Measurements from ENCODE around the gene BCAS1.

BCAS1 gene

DNA sequence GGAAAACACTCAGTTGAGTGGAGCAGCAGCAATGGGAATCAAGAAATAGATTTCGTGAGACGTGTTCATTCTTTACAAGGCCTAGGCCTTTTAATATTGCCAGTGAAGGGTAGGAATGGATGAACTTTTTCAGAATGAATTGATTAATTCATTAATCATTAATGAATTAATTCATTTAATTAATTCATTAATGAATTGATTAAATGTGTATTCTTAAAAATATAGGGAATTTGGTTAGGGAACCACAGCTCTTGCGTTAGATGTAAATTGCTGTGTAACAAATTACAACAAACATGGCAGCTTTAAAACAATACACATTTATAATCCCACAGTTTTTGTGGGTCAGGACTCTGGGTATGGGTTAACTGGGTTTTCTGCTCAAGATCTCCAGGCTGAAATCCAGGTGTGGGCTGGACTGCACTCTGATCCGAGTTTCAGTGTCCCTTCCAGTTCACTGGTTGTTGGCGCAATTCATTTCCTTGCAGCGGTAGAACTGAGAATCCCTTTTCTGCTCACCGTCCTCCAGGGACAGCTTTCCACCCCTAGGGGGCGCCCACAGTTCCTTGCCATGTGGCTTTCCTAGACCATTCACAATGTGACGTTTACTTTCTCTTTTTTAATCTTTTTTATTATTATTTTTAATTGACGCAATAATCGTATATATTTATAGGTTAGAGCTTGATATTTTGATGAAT, 32.8 kb upstream of the BCAS1 start:
- peak in 1 of 2 experiments; percentile 58 for DNase-seq

DNA sequence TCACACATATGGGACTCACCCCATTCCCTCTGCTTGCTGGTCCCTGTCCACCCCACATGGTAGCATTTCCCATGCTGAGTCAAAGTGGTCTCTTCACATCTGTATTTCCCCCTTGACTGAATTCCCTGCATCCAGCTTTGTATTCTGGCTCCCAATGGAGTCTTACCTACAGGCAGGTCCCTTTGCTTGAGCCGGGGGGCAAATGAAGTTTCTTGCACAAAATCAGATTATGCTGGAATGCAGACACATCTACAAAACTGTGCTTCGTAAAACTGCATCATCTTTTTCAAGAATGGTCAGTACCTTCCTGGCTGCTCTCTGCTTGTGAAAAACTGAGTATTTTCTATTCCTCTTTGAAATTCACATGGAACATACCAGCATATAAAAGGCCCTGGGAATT, 32.1 kb upstream of the BCAS1 start:
- no peak for DNase-seq

DNA sequence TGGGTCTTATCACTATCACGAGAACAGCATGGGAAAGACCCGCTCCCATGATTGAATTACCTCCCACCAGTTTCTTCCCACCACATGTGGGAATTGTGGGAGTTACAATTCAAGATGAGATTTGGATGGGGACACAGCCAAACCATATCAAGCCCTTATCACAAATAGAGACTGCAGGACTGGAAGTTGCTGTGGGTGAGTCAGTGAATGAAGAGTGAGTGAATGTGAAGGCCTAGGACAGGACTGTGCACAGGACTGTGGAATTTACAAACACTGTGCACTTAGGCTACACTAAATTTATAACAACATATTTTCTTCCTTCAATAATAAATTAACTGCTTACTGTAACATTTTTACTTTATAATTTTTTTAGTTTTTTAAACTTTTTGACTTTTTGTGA, 30.2 kb upstream of the BCAS1 start:
- no peak for DNase-seq

DNA sequence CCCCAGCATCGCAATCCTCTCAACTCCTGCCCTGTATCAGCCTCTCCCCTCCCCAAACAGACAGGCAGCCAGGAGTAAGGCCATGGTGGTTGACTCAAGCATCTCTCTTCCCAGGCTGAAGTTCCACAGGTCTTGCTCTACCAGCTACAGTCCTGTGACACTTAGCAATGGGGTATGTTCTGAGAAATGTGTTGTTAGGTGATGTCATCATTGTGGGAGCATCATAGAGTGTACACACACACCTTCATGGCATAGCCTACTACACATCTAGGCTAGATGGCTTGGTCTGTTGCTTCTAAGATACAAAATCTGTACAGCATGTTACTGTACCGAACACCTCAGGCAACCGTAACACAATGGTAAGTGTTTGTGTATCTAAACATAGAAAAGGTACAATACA, 29.5 kb upstream of the BCAS1 start:
- no peak for DNase-seq

DNA sequence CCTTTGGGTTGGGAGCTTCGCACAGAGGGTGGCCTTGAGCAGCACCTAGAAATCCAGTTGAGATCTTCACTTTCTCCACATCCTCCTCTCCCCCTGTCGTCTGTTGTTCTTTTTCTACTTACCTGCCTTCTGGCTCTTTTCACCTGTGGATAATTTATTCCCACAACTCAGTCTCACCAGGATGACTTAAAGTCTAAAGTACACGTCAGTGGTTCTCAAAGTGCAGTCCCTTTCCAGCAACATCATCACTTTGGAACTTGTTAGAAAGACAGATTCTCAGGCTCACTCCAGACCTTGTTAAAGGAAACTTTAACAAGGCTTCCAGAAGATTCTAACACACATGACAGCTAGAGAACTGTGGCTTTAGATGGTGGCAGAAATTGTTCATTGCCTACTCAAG, 27.7 kb upstream of the BCAS1 start:
- DNase-seq: no peak

DNA sequence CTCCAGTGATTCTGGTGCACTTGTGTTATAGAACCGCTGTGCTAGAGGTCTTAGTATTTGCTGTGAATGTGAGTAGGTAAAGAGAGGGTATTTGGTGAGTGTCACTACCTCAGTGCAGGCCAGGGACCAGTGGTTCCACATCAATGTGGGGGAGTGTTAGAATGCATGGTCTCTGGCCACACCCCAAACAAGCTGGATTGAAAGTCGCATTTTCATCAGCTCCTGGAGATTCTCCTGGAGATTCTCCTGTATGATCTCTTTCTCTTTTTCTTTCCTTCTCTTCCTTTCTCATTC, 26.8 kb upstream of the BCAS1 start:
- no peak for DNase-seq

DNA sequence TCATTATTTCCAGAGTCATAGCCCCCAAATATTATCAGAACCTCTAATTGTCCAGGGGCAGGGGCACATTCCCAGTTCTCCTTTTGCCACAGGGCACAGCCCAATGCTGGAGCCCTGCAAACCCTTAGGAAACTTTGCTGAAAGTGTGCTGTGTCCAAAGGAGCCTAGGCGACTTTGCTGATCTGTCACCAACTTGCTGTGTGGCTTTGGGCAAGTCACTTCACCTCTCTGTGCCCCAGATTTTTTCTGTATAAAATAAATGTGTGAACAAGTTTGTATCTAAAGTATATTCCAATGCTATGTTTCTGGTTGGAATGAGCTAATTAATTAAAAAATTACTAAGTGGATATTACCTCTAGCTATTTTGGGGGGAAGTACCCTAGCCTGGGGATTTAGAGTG, 25.4 kb upstream of the BCAS1 start:
- DNase-seq: no peak

DNA sequence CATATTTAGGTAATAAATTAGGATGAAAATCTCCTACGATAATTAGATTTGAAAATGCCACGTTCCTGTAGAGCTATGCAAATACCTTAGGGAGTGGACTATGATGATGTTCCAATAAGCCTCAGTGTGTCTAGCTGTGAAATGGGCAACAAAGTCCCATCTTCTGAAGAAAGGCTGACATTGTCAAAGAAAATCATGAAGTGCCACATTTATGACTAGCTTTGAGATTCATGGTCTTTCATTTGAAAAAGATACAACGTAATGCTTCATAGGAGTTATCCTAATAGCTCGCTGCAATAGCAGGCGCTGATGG, 23.8 kb upstream of the BCAS1 start:
- no peak for DNase-seq

DNA sequence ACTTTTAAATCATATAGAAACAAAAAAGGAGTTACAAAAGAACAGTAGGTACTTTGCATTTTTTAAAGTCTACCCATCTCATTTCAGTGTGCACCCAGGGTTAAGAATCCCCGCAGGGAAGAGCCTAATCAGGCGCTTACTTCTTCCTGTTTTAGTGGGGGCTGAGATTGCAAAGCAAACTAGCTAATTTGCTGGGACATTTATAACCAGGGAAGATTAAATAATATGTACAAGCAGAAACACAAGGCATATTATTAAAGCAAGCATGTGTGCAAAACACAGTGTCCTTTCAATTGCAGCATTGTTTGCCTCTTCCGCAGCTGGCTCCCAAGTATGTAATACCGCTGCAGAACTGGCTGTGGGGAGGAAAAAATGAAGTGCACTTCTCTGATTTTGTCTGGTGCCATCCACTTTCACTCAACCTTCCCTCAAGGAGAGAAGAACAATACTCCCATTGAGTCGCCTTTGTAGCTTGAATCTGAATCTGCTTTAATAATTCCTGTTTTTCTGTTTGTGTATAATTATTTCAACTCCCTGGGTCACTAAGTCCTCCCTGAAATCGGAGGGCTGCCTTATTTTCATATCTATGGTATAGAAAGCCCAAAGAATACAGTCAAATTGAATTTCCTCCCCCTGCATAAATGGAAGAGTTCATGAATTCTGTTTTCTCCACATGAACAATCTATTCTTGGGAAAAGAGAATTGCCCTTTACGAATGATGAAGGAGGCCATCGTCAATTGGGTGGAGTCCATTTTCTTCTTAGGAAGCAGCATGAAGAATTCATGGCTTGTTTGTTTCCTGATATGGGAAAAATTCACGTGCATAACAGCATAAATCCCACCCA, 23.3 kb upstream of the BCAS1 start:
- no peak for DNase-seq

DNA sequence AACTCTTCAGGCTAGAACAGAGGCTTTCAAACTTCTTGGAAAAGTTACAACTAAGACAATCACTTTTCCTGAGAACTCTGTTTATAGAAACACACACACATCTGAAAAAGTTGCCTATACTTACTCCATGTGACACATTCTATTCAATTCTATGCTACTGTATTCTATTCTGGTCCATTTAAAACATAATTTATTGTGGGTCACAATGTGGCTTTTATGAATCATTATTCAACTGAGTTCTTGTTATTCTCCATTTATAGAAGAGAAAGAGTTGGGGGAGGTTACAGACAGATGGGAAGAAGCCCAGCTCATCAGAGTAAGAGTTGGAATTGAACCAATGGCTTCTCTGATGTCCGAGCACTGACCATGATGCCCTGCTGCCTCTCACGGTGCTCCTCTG, 21.6 kb upstream of the BCAS1 start:
- no peak for DNase-seq

DNA sequence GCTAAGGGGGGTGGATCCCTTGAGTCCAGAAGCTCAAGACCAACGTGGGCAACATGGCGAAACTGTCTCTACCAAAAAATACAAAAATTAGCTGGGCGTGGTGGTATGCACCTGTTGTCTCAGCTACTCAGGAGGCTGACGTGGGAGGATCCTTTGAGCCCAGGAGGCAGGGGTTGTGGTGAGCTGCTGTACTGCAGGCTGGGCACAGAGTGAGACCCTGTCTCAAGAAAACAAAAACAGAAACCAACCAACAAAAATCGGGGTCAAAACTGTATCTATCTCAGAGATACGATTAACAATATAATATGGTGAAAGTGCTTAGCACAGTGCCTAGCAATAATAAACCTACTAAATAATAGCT, 20.7 kb upstream of the BCAS1 start:
- no peak for DNase-seq

DNA sequence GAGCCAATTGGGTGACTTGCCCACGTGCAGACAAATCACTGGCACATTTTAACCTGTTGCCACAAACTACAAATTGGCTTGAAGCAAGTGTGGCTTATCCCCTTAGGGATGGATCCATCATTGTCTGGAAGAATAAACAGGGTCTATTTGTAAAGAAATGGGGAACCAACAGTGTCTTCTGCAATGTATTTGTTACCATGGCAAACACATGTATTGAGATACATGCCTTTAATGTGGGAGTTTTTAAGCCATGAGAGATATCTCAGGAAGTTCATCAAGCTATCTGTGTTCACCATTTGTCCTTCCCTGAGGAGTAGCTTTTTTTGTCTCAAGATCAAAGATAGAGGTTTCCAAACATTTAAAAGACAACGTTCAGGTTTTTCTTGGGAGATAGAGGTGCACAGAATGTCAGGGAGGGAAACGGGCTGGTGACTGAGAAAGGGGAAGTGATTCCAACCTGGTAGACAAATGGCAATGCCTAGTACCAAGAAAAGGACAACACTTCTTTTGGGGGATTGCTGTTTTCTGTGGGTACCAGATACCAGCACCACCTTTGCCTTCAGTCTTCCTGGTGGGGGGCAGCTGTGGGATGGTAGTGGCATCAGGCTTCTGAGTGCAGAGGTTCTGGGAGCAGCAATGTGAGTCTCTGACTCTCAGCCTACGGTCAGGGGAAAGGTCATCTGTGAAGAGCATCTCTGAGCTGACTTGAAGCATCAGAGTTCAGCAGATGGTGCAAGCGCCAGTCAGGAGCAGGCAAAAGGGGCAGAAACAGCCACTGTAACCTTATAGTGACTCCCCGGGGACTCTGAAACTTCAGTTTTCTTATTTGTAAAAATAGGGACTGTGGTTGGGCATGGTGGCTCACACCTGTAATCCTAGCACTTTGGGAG, 20.1 kb upstream of the BCAS1 start:
- no peak for DNase-seq

DNA sequence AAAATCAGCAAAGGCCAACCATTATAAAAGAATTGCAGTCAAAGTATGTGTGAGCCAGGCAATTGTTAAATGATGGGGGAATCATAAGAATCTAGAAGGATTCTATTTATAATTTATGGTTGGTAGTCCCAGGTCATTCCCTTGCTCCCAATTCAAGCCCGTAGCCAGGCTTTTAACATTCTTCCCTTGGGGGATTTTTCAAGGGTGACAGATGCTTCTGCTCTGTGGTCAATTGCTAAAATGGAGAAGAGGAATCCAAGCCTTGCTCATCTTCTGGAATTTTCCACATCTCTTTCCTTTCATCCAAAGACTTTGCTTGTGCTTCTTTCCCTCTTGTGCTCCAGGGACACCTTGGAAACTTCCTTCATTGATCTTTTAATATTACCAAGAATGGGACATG, 18.0 kb upstream of the BCAS1 start:
- DNase-seq: no peak

DNA sequence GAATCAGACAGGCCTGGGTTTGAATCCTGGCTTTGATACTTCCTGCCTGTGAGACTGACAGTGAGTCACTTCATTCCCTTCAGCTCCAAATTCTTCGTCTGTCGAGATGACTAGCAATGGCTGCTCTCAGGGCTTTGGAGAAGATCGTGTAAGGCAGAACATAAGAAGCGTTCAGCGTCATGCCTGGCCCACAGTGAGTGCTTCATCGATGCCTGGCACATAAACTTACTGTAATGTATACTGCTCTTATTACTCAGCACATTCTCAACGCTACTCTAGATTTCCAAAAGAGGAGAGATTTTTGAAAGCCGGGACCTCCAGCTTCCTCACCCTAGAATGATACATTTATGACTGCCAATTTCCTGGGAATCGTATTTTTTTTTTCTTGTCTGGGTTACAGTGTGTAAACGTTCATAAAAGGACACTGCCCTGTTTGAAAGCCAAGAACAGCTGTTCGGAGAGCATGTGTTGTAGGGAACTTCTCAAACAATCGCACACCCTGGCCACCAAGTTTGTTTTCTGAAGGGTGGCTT, 16.2 kb upstream of the BCAS1 start:
- DNase-seq: no peak

DNA sequence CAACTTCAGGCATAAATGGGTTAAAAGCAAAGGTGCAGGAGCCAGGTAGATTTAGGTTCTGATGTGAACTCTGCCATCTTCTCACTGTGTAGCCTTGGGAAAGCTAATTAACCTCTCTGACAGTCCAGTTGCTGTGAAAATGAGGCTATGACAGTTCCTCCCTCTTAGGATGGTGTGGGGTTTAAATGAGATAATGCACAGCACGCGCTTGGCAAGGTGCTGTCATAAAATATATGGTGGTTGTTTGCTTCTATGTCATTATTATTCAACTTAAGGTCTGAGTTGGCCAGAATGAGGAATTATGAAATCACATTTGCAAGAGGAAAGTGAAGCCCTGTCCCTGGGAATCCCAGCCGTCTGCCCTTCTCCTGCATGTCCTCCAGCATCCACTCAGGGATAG, 15.5 kb upstream of the BCAS1 start:
- no peak for DNase-seq

DNA sequence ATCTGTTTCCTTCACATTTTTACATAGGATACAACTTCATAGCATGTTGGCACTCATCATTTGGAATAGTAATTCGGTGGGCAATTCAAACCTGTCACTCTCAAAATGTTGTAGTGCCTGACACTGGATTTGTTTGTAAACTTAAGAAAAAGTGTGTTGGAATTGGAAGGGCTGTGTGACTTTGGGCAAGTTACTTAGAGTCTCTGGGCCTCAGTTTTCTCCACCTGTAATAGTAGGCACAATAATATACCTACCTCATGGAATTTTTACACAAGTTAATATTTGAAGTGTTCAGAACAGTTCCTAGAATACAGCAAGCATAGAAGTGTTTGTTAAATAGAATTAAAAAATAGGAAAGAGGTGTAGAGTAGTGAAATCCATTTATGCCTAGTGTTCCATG, 15.0 kb upstream of the BCAS1 start:
- DNase-seq: no peak

DNA sequence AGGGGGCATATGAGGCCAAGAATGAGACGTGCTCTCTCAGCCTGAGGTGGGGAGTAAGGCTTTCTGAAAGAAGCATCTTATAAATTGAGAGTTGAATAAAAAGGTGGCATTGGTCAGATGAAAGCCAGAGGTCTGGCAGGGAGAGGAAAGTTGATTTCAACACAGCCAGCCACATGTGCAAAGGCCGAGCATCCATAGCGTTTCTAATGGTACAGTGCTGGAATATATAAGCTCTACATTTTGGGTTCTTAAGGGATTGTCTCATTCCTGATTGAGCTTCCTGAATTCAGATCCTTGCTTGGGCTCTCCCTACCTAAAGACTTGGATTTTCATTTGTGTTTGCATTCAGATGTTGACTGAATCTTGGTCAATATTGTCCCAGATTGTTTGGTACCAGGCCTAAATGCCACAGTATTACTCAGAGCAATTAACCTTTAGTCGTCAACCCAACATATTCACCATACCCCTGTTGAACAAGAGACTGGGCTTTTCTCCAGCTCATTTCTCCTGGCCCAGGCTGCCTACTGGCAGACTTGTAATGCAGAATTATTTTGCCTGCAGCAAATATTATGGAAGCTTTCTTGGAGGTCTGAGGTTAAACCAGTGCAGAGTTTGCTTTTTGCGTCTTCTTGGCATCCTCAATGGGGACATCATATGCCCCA, 14.5 kb upstream of the BCAS1 start:
- no peak for DNase-seq

DNA sequence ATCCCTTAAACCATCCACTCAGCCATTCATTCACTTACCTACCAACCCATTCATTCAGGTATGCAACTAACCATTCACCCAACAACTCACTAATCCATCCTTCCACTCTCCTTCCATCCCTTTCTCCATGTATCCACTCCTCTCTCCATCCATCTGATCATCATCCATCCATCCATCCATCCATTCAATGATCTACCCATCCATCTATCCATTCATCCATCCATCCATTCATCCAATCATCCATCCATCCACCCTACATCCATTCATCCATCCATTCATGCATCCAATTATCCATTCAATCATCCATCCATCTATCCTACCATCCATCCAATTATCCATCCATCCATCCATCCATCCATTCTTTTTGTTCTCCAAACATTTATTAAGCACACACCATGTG, 13.8 kb upstream of the BCAS1 start:
- DNase-seq: no peak

DNA sequence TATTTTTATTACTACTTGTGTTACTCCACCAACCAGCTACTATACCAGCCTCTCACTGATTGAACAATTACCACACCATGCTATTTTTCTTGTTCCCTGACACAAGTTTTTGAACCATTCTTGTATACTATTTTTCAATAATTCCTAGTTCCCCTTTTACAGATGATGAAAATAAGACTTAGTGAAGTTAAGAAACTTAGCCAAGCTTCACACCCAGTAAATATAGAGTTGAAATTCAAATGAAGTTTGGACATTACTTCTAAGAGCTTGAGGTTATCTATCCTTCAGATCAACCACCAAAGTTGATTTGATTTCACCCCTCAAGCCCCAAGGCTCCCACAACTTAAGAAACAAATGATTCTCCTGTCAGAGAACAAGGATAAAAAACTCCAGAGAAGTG, 13.1 kb upstream of the BCAS1 start:
- DNase-seq: no peak

DNA sequence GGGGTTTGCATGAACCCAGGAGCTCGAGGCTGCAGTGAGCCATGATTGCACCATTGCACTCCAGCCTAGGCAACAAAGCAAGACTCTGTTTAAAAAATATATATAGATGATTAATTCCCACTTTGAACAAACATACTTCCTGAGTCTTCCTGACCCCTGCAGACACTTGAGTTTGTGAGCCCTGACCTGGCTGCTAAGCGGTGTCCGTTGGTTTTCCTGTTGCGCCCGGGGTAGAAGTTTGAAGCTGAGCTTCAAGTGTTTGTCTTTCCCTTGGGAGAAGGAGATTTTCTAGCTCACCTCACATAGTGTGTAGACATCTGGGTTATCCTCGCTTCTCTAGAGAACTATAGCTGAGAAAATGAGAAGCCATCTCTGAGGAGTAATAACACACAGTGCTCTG, 11.7 kb upstream of the BCAS1 start:
- DNase-seq: no peak

DNA sequence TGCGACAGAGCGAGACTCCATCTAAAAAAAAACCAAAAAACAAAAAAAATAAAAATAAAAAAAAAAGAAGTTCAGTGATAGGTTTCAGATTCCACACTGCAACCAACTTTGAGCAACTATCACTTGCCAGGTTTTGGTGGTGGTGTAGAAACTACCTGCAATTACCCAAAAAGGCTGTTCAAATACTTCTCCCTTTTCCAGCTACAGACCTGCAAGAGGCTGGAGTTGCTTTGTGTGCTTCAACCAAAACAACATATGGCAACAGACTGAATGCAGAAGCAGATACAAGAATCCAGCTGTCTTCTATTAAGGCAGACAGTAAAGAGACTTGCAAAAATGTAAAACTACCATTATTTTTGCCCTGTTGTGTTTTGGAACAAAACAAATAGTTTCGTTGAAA, 9.3 kb upstream of the BCAS1 start:
- DNase-seq: no peak

DNA sequence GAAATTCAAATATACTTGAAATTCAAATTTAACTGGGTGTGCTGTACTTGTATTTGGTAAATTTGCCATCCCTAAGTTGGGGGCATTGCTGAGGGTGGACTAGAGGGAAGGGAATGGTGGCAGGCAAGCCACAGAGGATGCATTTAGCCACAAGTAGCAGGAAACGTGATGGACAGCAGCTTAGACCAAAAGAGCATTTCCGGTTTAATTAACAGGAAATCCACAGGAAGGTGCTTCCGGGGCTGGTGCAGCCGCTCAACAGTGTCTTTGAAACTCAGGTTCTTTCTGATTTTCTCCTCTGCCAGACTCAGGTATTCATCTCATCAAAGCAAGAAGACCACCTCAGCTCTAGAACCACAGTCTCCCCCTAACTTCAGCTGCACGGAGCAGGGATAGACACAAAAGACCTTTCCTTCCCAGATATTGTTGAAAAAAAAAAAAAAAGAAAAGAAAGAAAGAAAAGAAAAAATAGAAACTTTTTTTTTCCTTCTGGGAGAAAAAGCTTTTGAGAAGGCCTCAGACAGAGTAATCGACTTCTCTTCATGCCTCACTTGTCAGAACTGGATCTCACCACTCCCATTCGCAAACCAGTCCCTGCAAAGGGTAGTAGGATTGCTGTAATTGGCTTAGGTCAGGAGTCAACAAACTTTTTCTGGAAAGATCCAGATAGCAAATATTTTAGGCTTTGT, 8.0 kb upstream of the BCAS1 start:
- no peak for DNase-seq

DNA sequence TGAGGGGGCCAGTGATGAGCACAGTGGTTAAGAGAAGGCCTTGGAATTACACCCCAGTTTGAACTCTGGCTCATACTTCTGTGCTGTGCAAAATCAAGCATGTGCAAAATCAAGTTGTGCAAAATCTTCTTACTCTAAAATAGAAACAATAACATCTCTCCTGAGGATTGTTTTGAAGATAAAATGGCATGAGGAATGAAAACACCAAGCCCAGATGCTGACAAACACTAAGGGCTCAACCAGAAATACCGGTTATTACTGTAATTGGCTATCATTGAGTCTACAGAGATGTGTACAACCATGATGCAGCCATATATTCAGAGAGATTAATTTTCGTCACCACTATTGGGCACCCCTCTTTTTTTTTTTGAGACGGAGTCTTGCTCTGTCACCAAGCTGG, 5.9 kb upstream of the BCAS1 start:
- DNase-seq: no peak
